ENCODE results near the gene UCP2.

UCP2 gene, protein sequence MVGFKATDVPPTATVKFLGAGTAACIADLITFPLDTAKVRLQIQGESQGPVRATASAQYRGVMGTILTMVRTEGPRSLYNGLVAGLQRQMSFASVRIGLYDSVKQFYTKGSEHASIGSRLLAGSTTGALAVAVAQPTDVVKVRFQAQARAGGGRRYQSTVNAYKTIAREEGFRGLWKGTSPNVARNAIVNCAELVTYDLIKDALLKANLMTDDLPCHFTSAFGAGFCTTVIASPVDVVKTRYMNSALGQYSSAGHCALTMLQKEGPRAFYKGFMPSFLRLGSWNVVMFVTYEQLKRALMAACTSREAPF

GRCh38 chr11:73982595-73982989 is at the start of gene UCP2:
Gene UCP2, minus strand, starts transcription at chr11:73982843. Its CDS starts 4,465 bp downstream, at chr11:73978378.
- DNase-seq, result peak; percentile 90

DNA sequence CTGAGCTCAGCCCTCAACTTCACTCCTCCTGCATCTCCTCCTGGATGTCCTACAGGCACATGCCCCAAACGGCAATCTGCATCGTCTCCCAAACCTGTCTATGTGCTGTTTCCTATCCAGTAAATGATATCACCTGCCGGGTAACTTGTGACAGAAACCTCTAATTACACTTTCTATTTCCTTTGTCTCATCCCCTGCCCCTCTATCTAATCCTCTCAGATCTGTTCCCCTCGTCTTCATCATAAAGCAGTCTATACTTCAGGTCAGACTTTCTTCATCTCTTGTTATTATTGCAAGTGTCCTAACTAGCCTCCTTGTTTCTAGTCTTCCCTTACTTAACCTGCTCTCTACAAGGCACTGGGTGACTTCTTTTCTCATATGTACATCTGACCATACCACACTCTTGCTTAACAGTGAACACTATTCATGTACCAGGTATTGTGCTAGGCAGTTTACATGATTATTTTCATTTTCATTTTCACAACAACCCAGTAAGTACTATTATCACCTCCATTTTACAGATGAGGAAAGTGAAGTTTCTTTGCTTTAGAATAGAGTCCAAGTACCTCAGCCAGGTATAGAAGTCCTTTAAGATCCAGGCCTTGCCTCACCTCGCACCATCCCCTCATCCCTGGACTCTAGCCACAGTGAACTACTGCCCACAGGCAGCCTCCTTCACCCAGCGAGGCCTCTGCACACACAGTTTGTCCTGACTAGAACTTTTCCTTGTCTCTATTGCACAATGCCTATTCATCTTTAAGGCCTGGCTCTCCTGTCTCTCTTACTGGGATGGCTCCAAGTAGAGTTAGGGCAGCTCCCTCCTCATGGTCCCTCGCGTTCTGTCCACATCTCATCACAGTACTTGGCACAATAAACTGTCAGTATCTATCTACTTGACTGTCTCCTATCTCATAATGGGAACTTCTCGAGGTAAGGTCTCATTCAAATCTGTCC is 48.4 kb upstream of the UCP2 start:
- DNase-seq, result no peak

- DNase-seq, result no peak
Observed at GRCh38 chr11:74025467-74026166, 43.0 kb upstream of the UCP2 start.

DNA sequence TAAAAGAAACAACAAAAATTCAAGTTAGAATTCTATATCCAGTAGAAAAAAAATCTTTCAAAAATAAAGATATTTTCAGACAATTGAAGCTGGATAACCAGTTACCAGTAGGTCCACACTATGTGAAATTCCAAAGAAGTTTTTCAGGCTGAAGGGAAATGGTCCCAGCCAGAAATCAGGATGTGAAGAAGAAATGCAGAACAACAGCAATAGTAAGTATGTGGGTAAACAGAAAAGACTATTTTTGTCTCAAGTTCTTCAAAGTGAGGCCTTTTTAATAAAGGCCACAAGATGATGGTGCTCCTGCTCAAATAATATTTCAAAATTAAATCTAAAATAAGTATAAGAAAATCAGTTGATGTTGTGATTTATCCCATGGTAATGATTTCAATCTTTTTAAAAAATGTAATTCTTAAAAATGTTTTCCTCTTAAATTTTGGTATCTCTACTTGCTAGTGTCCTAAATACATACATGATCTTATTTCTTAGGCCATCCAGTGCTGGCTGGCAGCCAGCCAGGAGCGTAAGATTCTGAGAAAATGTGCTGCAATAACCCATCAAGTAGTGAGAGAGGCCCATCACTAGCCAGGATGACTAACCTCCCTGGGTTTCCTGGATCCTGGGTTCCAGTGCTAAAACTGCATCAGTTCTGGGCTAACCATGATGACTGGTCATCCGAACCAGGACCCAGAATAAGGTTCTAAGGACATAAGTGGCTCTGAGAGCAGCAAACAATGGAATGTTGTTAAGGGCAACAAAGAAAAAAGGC is 41.8 kb upstream of the UCP2 start:
- DNase-seq, result peak; percentile 73

DNA sequence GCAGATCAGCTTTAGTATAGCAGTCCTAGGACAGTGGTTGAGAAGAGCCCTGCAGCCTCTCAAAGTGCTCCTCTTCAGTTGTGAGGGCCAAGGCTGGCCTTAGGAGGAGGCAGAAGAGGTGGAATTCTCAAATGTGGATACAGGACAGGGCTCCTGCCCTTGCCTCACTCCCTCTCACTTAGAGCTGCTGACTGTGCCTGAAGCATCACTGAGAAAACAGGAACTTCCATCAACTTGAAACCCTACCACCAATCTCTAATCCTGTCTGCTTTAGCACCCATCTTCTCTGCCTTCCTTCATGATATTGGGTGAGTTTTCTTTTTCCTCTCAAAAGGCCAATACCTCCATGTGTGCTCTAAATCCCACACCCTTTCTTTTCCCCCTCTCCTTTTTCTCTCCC is 40.6 kb upstream of the UCP2 start:
- DNase-seq, result no peak

- no peak for DNase-seq
Observed at GRCh38 chr11:74022546-74022945, 39.9 kb upstream of the UCP2 start.

- DNase-seq, result no peak
Observed at GRCh38 chr11:74021998-74022397, 39.4 kb upstream of the UCP2 start.

GRCh38 chr11:74020539-74020938 is 37.9 kb upstream of the UCP2 start:
- DNase-seq, result no peak

DNA sequence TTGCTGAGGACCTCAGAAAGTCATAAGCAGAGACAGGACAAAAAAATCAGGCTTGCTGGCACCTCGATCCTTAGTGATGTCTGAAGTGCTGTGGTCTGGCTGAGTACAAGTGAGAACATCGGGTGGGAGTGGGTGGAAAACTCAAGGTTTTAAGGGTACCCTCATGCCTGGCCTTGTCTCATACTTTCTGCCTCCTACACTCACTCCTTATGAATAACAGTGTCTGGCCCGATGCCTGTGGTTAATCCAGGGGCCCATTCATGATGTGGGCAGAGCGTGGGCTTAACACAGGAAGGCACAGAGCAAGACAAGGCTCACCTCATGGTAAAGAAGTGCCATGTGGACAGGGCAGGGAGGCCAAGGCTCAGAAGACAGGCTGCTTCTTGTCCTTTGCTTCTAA is 37.2 kb upstream of the UCP2 start:
- DNase-seq, result peak; percentile 84

- DNase-seq, result no peak
Observed at GRCh38 chr11:74019104-74019738, 36.6 kb upstream of the UCP2 start.

- DNase-seq, result no peak
Observed at GRCh38 chr11:74018331-74019005, 35.8 kb upstream of the UCP2 start.

GRCh38 chr11:74017631-74018030 is 35.0 kb upstream of the UCP2 start:
- no peak for DNase-seq

GRCh38 chr11:74015919-74016684 is 33.5 kb upstream of the UCP2 start:
- no peak for DNase-seq

GRCh38 chr11:74014880-74015279 is 32.2 kb upstream of the UCP2 start:
- DNase-seq, result no peak

DNA sequence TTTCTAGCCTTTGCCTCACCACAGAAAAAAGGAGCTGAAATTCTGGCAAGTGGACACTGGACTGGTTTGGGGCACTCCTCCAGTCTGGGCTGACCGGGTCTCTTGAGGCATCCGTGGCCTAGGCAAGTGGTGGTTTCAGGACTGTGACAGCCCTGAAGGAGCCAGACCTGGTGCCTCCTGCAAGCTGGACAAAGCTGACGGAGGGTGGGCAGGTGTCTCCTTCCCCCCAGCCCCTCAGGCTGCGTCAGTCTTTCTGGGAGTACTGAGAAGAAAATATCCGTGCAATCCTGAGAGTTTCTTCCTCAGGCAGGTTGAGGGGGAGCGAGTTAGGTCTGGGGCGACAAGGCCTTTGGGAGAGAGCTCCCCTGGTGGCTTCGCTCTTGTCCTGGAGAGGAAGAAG is 30.5 kb upstream of the UCP2 start:
- DNase-seq, result no peak

GRCh38 chr11:74012074-74012809 is 29.6 kb upstream of the UCP2 start:
- DNase-seq, result no peak

DNA sequence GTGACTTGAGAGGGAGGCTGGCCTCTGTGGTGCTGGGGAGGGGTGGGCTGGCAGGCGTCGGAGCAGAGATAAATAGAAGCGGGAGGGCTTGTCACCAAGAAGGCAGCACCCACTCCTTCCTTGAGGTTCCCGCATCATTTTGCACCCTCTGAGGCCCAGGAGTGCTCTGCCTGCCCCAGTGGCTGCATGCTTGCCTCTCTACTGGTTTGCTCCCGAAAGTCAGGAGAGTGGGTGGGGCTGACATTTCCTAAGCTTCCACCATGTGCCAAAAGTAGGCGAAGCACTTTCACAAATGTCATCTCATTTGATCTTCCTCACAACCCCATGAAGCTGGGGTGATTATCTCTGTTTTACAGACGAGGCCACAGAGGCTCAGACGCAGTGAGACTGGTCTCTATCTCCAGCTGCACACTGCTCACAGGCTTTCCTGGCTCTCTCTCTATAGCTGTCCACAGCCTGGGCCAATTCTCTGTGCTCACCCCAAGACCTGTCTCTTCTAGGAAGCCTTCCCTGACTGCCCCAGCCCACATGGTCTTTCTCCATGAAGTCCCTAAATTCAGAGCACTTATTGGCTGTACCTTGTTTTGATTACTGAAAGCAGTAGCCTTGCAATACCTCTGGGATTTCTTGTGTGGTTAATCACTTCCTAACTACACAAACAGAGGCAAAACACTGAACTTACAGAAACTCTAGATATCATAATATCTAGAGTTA is 28.9 kb upstream of the UCP2 start:
- peak; percentile 72 for DNase-seq

DNA sequence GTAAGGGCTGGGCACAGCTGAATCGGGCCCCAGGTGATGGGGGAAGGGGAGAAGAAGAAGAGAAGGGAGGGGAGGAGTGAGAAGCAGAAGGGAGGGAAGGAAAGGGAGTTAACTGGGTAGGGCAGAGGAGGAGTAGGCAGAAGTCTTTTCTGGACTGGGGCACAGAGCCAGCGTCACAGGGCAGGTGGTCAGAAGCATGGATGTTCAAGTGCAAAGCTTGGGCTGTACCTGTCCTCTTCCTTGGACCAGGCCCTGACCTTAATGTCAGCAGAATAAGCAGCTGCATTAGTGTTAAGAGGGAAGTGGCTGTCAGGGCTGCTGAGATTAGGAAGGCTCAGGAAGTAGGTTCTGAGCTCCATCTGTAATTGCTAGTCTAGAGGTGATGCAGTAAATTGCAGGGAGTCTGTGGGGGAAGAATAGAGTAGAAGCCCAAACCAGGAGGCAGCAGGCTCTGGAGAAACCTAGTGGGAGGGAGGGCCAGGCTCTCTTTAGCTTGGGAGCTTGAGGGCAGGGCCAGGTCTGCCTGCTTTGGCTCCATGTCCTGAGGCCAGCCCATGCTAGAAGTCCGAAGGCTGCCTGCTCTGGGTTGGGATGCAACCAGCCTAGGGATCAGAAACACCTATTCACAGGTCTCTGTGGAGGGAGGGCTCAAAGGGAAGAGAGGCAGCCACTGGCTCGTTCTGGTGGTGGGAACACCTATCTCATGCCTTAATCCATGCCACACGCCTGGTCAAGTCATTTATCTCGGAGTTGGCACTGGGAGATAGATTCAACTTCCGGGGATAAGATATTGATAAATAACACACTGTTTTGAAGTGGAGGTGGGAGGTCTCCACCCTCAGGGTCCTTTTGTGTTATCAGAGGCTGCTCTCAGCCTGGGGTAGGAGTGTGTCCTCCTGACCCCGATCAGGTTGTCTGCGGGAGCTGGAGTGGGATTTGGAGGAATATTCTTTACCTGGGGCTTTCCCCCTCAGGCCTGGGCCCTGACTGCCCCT is 28.0 kb upstream of the UCP2 start:
- no peak for DNase-seq
